Osteocyte (in vitro differentiated cells): ENCODE results near the gene DOCK8. TPM values are rescaled to one million over a fixed set of nuclear protein-coding genes. Genes with fewer than 3 reads are reported as not detected.

Source experiments
- DNase-seq: peaks from one replicate; pipeline ENCODE4 v3.0.0; 2021; ENCODE audit warnings: mixed read lengths; ENCODE audit not compliant: unreplicated experiment; ENCODE audit errors: extremely low spot score
- H3K27ac Mint-ChIP-seq: one replicate; pipeline ENCODE4 v1.8.0; 2021; ENCODE audit warnings: mild to moderate bottlenecking, mixed read lengths; ENCODE audit not compliant: unreplicated experiment
- H3K27me3 Mint-ChIP-seq: one replicate; pipeline ENCODE4 v1.8.0; 2021; ENCODE audit warnings: mixed read lengths; ENCODE audit not compliant: unreplicated experiment
- H3K36me3 Mint-ChIP-seq: one replicate; pipeline ENCODE4 v1.8.0; 2021; ENCODE audit warnings: mixed read lengths; ENCODE audit not compliant: unreplicated experiment
- H3K4me1 Mint-ChIP-seq: one replicate; pipeline ENCODE4 v1.8.0; 2021; ENCODE audit warnings: mixed read lengths; ENCODE audit not compliant: unreplicated experiment
- H3K4me3 Mint-ChIP-seq: one replicate; pipeline ENCODE4 v1.8.0; 2021; ENCODE audit warnings: mild to moderate bottlenecking, moderate library complexity, mixed read lengths; ENCODE audit not compliant: unreplicated experiment
- H3K9me3 Mint-ChIP-seq: one replicate; pipeline ENCODE4 v1.8.0; 2021; ENCODE audit warnings: mixed read lengths; ENCODE audit not compliant: unreplicated experiment
- CTCF ChIP-seq: fragments of 200-600 bp; sonication (generic); IDR thresholded peaks from 2 replicates; pipeline ENCODE4 v1.5.0; 2021; ENCODE audit warnings: antibody characterized with exemption, mild to moderate bottlenecking, moderate library complexity
- total RNA-seq: library from RNA; stranded (reverse); gene quantifications from 2 replicates; pipeline ENCODE4 v1.2.1, GENCODE V29; 2021

DOCK8 gene
- total RNA-seq, 1 donor from 2014 or later: not detected

- Mint-ChIP-seq H3K4me3 (no peak overlapping the region), H3K27ac (no peak overlapping the region), H3K4me1 (no peaks in the 10 kb centered on the region), H3K9me3 (no peaks in the 10 kb centered on the region), H3K36me3 (no peaks in the 10 kb centered on the region), H3K27me3 (no peaks in the 10 kb centered on the region)
- TF ChIP-seq CTCF: no peak
- no peak for DNase-seq
Observed at GRCh38 chr9:281741-282645, 67.3 kb downstream of the DOCK8 start.

GRCh38 chr9:286071-286740 is 71.5 kb downstream of the DOCK8 start:
- DNase-seq: no peak
- no peak overlapping the region for H3K27ac Mint-ChIP-seq
- H3K4me3 Mint-ChIP-seq: no peak overlapping the region
- no peak for TF ChIP-seq CTCF
- no peaks in the 10 kb centered on the region for H3K9me3 Mint-ChIP-seq
- H3K4me1 Mint-ChIP-seq: no peaks in the 10 kb centered on the region
- no peaks in the 10 kb centered on the region for H3K36me3 Mint-ChIP-seq
- H3K27me3 Mint-ChIP-seq: no peaks in the 10 kb centered on the region

- Mint-ChIP-seq H3K27me3 (no peaks in the 10 kb centered on the region), H3K4me1 (no peaks in the 10 kb centered on the region), H3K36me3 (no peaks in the 10 kb centered on the region), H3K9me3 (no peaks in the 10 kb centered on the region), H3K27ac (no peak overlapping the region), H3K4me3 (no peak overlapping the region)
- TF ChIP-seq CTCF: no peak
- DNase-seq: no peak
Observed at GRCh38 chr9:289121-289520, 74.5 kb downstream of the DOCK8 start.

- no peak for TF ChIP-seq CTCF
- H3K4me3 Mint-ChIP-seq: no peak overlapping the region
- no peaks in the 10 kb centered on the region for H3K36me3 Mint-ChIP-seq
- no peaks in the 10 kb centered on the region for H3K4me1 Mint-ChIP-seq
- no peak for DNase-seq
- H3K27me3 Mint-ChIP-seq: peaks cover 2% of the 10 kb centered on the region
- no peak overlapping the region for H3K27ac Mint-ChIP-seq
- H3K9me3 Mint-ChIP-seq: no peaks in the 10 kb centered on the region
Observed at GRCh38 chr9:292915-293314, 78.2 kb downstream of the DOCK8 start.

GRCh38 chr9:295576-295975 is 80.9 kb downstream of the DOCK8 start:
- Mint-ChIP-seq H3K27ac (no peak overlapping the region), H3K4me1 (no peaks in the 10 kb centered on the region), H3K27me3 (peaks cover 3% of the 10 kb centered on the region), H3K36me3 (no peaks in the 10 kb centered on the region), H3K4me3 (no peak overlapping the region), H3K9me3 (no peaks in the 10 kb centered on the region)
- no peak for DNase-seq
- no peak for TF ChIP-seq CTCF
